NCI-H526 (cell line): ENCODE results near the gene SRPK3.
"Not testable (repeated sequence)": the region's sequence is repeated elsewhere in the genome, so short reads cannot be mapped to it uniquely, and the experiment has no call there.

ENCODE experiments used
- DNase-seq, 2 experiments: peaks; one replicate each; lab custom pipeline; 2025; lab: John Stamatoyannopoulos, UW

The SRPK3 gene, protein sequence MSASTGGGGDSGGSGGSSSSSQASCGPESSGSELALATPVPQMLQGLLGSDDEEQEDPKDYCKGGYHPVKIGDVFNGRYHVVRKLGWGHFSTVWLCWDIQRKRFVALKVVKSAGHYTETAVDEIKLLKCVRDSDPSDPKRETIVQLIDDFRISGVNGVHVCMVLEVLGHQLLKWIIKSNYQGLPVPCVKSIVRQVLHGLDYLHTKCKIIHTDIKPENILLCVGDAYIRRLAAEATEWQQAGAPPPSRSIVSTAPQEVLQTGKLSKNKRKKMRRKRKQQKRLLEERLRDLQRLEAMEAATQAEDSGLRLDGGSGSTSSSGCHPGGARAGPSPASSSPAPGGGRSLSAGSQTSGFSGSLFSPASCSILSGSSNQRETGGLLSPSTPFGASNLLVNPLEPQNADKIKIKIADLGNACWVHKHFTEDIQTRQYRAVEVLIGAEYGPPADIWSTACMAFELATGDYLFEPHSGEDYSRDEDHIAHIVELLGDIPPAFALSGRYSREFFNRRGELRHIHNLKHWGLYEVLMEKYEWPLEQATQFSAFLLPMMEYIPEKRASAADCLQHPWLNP

DNA sequence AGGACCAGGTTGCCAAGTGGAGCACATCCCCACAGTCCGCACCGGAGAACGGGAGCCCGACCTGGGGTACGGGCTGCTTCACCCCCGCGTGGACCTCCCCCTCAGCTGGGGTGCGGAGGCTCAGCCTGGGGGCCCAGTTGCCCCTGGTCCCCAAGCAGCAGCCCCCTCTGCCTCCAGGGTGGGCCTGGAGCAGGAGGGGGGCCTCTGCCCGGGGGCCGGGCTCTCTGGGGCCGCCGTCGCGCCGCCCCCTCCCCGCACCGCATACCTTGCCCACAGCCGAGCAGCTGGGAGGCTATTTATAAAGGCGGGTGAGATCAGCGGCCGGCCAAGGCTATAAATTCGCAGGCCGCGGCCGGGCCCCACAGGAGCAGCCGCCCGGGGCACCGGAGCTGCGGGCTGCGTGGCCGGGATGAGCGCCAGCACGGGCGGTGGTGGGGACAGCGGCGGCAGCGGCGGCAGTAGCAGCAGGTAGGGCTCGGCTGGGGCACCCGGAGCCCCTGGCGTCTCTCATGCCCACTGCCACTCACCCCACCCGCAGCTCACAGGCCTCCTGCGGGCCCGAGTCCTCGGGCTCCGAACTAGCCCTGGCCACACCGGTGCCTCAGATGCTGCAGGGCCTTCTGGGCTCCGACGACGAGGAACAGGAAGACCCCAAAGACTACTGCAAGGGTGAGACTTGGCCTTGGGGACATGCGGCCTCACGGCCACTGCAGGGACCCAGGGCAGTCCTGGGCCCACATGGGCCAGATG is at the start of gene SRPK3:
SRPK3 (plus strand) TSS at position 364 of the 750 bp plus-strand sequence; CDS start at position 410, 46 bp downstream.
- DNase-seq: peak in 1 of 2 experiments; percentile 53

DNA sequence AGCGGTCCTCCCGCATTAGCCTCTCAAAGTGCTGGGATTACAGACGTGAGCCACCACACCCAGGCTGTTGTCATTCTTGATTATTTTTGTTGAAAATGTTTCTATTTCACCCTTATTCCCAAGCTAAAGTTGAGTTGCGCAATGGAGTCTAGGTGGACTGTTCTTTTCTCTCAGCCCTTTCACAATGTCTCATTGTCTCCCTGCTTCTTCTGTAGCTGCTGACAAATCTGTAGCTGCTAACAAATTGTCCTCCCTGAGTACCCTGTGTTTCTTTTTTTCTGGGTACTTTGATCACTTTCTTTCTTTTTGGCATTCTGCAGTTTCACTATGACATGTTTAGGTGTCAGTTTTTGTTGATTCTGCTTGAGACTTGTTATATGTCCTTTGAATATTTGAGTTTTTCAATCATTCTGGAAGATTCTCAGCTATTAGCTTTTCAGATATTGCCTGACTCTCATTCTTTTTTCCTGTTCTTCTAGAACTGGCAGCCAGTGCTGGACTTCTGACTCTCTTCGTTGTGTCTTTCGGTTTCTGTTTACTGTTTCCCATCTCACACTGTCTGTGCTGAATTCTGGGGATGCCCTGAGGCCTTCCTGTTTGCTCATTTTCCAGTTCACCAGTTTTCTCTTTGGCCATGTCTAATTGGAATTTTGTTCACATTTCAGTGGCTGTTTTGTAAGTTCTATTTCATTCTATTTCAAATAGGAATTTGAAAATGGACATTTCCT is 49.6 kb upstream of the SRPK3 start:
- DNase-seq: no peak

DNA sequence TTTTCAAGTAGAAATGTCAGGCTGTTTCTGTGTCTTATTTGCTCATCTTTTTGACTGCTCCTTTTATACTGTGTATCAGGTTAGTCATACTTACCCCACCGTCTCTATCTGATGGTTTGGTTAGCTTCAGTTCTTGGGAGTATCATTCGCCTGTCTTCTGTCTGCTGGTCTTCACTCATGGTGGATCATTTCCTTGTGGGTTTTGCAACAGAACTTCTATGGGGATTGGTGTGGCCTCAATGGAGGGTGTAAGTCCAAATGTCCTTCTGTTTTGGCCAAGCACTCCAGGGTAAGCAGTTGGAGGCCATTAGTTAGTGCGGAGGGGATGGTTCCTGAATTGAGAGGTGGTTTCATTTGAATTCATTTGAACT is 49.0 kb upstream of the SRPK3 start:
- no peak for DNase-seq

DNA sequence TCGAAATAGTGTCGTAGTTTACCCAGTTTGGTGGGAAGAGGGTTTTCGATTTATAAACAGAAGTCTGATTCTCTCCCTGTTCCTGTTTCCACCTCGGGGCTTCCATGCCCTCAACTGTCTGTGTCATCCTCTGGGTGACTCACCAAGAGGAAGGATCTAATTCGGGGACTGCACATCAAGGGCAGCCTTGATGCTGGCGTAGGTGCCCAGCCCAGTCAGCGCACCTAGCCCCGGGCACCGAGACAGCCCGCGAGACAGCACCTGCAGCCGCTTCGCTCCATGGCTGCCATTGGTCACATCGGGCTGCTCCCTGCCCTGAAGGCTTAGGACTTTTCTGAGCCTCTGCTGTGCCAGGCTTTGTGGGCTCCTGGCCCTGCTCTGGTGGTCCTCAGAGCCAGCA is 48.4 kb upstream of the SRPK3 start:
- no peak for DNase-seq

DNA sequence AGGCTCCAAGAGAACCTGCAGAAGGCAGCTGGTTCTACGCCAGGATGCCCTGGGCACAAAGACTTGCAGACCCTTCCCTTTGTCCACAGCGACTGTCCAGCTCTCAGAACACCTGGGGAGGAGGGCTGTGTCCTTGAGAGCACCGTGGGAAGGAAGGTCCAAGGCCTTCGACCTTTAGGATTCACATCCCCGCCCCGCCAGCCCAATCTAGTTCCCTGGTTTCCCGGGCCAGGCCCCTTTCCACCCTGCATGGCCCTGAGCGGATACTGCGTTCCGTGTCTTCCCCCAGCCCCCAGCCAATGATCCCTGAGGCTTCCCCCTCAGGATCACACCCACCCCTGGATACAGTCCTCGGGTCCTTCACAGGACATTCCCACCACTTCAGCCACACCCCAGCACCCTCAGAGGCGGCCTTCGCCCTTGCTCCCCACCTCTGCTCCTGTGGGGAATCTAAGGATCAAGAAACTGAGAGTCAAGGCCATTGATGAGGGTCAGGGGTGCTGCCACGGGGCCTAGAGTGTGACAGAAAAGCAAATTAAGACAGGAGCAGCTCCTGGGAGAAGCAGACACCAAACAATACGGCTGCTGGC is 47.1 kb upstream of the SRPK3 start:
- no peak for DNase-seq

DNA sequence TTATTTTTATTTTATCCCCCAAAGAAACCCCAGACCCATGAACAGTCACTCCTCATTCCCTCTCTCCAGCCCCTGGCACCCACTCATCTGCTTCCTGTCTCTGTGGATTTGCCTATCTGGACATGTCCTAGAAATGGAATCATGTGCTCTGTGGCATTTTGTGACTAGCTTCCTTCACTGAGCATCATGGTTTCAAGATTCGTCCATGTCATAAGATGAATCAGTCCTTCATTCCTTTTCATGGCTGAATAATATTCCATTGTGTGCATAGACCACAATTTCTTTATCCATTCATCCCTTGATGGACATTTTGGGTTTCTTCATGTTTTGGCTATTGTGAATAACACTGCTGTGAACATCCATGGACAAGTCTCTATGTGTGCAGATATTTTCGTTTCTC is 46.0 kb upstream of the SRPK3 start:
- no peak for DNase-seq

DNA sequence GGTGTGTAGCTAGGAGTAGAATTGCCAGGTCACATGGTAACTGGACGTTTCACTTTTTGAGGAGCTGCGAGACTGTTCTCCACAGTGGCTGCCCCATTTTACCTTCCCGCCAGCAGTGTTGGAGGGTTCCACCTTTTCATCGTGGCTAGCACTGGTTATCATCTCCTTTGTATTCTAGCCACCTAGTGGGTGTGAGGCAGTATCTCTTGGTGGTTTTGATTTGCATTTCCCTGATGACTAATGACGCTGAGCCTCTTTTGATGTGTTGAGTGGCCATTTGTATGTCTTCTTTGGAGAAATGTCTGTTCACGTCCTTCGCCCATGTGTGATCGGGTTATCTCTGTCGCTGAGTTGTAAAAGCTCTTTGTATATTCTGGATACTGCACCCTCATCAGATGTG is 45.6 kb upstream of the SRPK3 start:
- DNase-seq: peak; percentile 31 to 52

DNA sequence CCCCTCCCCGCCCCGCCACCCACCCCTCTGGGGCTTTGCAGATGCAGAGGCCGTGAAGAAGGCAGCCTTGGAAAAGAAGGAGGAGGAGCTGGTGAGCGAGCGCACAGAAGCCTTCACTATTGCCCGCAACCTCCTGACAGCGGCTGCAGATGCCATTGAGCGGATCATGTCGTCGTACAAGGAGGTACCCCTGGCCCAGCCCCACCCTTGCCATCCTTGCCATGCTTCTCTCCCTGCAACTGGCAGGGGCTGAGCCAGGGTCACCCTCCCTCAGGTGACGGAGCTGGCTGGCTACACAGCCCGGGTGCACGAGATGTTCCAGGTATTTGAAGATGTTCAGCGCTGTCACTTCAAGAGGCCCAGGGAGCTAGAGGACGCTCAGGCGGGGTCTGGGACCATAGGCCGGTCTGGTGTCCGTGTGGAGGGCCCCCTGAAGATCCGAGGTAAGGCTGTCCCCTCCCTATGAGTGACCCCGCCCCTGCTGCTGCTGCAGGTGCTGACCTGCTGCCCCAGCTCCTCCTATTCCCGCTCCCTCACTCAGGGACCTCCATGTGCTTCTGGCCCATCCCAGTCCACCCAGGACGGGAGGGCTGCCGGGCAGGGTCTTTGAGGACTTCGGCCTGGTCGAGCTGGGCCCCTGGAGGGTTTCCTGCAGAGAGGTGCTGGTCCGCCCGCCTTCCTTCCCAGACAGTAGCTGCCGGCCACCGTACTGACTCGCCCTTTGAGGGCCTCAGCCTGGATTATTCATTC is 44.6 kb upstream of the SRPK3 start:
- DNase-seq: no peak

DNA sequence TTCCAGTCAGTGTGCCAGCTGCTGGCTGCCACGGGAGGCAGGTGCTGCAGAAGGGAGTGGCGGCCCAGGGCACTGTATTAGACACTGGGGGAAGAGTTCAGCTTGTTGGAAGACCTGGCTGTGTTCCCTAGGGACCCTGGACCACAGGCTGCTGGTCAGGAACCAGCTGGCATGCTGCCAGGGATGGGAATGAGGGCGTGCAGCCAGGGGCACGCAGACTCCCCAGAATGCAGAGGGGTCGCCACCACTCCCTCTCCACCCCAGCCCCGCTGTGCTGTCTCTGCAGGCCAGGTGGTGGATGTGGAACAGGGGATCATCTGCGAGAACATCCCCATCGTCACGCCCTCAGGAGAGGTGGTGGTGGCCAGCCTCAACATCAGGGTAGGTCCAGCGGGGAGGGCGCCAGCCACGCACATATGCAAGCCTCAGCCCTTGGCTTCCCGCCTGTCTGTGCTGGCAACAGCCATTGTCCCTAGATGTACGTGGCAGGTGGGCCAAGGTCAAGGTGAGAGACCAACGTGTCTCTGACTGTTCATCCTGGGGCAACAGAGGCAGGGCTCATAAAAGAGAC is 43.9 kb upstream of the SRPK3 start:
- no peak for DNase-seq

DNA sequence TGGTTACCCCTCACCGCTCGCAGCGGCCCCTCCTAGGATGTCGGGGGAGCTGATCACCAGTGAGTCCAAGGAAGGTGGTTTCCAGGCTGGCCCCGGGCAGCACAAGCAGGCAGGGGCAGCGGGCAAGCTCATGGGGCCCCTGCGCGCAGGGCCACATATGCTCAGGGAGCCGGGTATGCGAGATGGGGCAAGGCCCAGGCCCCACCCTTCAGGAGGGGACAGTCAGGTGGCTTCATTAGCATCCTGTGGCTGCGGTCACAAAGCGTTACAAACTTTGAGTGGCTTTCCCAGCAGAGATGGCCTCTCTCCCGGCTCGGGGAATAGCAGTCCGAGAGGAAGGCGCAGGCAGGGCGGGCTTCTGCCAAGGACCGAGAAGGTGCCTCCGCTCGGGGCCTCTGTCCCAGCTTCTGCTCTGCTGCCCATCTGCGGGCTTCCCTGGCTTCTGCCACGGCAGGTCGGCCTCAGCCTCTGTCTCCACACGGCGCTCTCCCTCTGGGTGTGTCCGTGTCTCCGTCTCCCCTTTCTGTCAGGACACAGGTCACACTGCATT is 42.7 kb upstream of the SRPK3 start:
- DNase-seq: no peak

DNA sequence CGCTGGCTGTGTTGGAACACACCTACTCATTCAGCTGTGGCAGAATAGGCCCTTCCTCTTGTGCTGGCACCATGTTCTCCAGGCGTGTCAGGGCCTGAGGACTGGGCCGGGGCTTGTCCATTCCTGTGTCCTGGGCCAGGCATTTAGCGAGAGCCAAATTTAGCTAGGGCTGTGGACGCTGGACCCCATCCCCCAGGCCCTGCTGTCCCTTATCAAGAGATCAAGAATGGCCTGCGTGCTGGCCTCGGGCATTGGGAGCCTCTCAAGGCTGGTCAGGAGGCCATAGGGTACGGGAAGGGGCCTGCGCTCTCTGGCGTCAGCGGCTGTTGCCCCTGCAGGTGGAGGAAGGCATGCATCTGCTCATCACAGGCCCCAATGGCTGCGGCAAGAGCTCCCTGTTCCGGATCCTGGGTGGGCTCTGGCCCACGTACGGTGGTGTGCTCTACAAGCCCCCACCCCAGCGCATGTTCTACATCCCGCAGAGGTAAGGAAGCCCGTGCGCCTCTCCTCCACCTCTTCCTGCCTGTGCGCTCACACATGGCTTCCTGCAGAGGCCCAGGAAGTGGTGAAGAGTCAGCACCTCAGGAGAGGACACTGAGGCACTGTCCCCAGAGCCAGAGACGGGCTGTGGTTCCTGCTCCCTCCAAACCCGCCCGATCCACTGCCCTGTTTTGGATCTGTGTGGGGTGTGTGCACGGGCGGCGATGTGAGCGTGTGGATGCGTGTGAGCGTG is 40.9 kb upstream of the SRPK3 start:
- DNase-seq: no peak

DNA sequence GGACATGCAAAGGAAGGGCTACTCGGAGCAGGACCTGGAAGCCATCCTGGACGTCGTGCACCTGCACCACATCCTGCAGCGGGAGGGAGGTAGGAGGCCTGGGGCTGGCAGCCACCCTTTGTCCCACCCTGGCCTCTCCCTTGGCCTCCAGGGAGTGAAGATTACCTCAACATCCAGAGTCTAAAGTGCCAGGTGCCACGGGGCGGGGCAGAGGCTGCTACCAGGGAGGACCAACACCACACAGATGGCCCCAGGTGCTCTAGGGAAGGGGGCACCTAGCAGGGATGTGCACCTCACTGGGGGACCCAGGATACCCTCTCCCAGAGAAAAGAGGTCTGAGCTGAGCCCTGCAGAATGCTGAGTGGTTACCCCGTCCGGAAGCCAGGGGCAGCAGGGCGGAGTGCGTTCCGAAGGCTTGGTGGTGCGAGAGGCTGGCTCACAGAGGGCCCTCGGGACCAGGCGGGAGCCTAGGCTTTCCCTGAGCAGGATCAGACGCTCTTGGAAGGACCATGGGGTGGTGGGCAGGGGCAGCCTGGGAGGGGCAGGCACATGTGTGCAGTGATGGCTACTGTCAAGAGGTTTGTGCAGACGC is 40.1 kb upstream of the SRPK3 start:
- DNase-seq: no peak

DNA sequence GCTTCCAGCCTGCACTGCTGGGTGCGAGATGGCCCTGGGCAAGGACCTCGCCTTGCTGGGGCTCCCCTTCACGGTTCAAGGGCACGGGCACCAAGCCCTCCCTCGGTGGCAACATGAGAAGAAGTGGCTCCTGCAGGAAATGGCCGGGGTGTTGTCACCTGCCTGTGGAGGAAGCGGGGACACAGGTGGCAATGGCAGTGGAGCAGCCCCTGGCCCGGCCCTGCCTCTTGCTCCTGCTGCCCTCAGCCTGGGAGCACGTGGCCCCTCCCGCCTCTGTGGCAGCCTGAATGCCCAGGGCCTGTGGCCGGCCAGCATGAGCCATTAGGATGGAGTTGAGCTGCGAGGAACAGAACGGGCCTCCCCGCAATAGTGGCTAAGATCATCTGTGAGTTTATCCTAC is 39.4 kb upstream of the SRPK3 start:
- no peak for DNase-seq

DNA sequence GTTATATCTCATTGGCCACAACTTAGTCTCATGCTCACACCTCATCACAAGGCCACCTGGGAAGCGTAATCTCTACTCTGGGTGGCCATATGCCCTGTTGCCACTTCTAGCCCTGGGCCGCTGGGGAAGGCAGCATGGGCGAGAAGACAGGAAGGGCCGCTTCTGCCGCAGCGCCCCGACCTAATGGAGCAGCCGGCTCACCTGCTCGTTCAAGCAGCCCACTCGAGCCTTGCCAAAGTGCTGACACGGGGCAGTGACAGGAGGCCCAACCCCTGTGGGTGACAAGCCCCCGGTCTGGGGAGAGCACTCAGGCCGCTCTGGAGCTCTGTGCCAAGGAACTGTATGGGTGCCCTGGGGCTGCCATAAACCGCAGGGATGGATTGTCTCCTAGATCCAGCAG is 38.7 kb upstream of the SRPK3 start:
- DNase-seq: not testable (repeated sequence)

DNA sequence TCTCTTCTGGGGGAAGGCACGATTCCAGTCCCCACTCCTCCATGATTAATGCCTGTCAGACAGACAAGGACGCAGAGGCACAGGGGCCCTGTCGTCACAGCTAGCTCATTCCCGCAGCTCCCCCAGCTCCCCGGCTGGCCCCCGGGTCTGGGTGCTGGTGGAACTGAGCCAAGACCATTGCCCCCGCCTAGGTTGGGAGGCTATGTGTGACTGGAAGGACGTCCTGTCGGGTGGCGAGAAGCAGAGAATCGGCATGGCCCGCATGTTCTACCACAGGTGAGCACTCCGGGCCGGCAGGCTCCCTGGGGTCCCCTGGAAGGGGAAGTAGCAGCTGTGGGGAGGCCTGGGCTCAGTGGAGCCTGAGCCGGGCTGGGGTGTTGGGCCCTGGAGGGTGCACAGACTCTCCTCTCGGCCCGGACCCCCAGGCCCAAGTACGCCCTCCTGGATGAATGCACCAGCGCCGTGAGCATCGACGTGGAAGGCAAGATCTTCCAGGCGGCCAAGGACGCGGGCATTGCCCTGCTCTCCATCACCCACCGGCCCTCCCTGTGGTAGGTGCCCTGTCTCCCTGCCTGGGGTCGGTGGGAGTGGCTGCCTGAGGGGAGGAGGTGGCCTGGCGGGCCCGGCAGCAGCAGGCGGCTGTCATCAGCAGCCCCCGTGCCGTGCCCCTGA is 37.9 kb upstream of the SRPK3 start:
- DNase-seq: not testable (repeated sequence)

DNA sequence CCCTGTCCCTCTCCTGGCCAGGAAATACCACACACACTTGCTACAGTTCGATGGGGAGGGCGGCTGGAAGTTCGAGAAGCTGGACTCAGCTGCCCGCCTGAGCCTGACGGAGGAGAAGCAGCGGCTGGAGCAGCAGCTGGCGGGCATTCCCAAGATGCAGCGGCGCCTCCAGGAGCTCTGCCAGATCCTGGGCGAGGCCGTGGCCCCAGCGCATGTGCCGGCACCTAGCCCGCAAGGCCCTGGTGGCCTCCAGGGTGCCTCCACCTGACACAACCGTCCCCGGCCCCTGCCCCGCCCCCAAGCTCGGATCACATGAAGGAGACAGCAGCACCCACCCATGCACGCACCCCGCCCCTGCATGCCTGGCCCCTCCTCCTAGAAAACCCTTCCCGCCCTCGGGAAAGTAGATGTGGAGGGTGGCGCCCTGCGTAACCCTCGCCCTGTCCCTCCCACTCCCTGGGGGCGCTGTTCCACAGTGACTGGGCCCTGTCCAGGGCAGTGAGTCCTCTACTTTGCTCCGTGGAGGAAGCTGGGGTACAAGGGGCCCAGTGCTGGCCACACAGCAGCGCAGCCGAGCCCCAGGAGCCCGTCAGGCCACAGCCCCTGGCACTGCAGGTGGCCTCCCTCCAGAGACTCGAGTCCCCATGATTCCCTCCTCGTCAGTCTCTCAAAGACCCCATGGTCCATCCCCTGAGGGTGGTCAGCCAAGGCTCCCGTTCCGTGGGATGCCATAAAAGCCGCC is 37.2 kb upstream of the SRPK3 start:
- DNase-seq: peak; percentile 72 to 83

DNA sequence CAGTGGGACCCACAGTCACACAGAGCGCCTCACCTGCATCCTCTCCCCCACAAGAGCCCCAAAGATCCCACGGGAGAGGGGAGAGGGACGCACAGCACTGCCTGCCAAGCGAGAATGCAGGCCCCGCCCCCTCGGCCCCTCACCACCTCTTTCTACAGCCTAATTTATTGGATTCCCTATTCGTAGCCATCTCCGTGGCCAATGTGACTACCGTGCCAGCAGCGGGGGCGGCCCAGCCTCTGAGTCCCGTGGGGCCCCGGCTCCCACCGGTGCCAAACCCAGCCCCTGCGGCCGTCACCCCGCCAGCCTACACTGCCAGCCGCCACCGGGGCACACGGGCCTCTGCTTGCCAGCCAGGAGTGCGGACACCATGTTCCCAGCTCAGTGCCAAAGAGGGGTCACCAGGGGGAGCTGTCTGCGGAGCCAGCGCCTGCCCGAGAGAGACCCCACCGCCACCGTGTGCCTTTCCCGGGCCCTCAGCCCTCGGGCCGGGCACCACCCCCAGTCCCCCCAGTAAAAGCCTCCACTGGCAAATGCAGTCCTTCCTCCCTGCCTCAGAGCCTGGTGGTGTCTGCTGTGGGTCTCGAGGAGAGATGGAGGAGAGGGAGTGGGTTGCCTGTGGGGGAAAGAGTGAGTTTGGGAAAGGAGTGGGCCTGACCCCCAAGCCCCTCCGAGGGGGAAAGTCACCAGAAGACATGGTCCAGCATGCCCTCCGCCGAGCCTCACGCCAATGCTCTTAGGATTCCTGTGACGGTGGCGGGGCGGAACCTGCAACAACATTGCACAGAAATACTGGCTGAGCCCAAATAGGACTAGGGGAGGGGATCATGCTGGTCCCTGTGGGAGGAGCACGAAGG is 36.4 kb upstream of the SRPK3 start:
- DNase-seq: peak; percentile 18 to 54
